ENCODE measurements around the gene LIPC. TPM values are rescaled to one million over a fixed set of nuclear protein-coding genes. Genes with fewer than 3 reads are reported as not detected.
A peak's percentile ranks its signal among the peaks of the same experiment; 100 is the strongest.

The LIPC gene
- total RNA-seq, 1 experiment from 2014 or later = not detected

GRCh38 chr15:58447271-58448010 is 15.7 kb downstream of the LIPC start:
- ChIA-PET POLR2A (ENCODE audit: low non-redundant PET) (no interaction called here), CTCF (no interaction called here)
- no peaks in the 10 kb centered on the region for H3K27me3 ChIP-seq (replicated peaks; ENCODE audit: insufficient read depth, low read depth, low read length, poor library complexity)
- H3K9me3 ChIP-seq (ENCODE audit: low read depth, low read length, poor library complexity, severe bottlenecking) = no peaks in the 10 kb centered on the region
- H3K27ac ChIP-seq (ENCODE audit: low read depth, low read length, poor library complexity, severe bottlenecking) = no peak overlapping the region
- no peaks in the 10 kb centered on the region for H3K36me3 ChIP-seq (ENCODE audit: insufficient read depth, low read length, poor library complexity, severe bottlenecking)
- peak; percentile 11 for DNase-seq (ENCODE audit: low spot score)
- no peaks in the 10 kb centered on the region for H3K4me1 ChIP-seq (ENCODE audit: insufficient read depth, low read length, poor library complexity, severe bottlenecking)
- no peak overlapping the region for H3K4me3 ChIP-seq (ENCODE audit: low read depth, low read length, poor library complexity, severe bottlenecking)
- no TSS peak for BruUV-seq (replicated peaks)
- TF ChIP-seq, protein P1, sequence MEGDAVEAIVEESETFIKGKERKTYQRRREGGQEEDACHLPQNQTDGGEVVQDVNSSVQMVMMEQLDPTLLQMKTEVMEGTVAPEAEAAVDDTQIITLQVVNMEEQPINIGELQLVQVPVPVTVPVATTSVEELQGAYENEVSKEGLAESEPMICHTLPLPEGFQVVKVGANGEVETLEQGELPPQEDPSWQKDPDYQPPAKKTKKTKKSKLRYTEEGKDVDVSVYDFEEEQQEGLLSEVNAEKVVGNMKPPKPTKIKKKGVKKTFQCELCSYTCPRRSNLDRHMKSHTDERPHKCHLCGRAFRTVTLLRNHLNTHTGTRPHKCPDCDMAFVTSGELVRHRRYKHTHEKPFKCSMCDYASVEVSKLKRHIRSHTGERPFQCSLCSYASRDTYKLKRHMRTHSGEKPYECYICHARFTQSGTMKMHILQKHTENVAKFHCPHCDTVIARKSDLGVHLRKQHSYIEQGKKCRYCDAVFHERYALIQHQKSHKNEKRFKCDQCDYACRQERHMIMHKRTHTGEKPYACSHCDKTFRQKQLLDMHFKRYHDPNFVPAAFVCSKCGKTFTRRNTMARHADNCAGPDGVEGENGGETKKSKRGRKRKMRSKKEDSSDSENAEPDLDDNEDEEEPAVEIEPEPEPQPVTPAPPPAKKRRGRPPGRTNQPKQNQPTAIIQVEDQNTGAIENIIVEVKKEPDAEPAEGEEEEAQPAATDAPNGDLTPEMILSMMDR (conservative IDR thresholded peaks at IDR 0.05; ENCODE audit: low read depth, low read length) = no peak
- TF ChIP-seq EZH2 (IDR thresholded peaks at IDR 0.05; ENCODE audit: borderline replicate concordance, low read depth, low read length, poor library complexity, severe bottlenecking) = no peak
- intact Hi-C loops (cut with micrococcal nuclease; ENCODE audit: unreplicated experiment) = no loop called here

GRCh38 chr15:58448331-58448730 is 16.5 kb downstream of the LIPC start:
- no peaks in the 10 kb centered on the region for H3K4me1 ChIP-seq (ENCODE audit: insufficient read depth, low read length, poor library complexity, severe bottlenecking)
- no peak for TF ChIP-seq EZH2 (IDR thresholded peaks at IDR 0.05; ENCODE audit: borderline replicate concordance, low read depth, low read length, poor library complexity, severe bottlenecking)
- TF ChIP-seq, protein P1 (conservative IDR thresholded peaks at IDR 0.05; ENCODE audit: low read depth, low read length) = no peak
- no peak overlapping the region for H3K27ac ChIP-seq (ENCODE audit: low read depth, low read length, poor library complexity, severe bottlenecking)
- no peaks in the 10 kb centered on the region for H3K27me3 ChIP-seq (replicated peaks; ENCODE audit: insufficient read depth, low read depth, low read length, poor library complexity)
- H3K9me3 ChIP-seq (ENCODE audit: low read depth, low read length, poor library complexity, severe bottlenecking) = no peaks in the 10 kb centered on the region
- BruUV-seq (replicated peaks) = no TSS peak
- CTCF ChIA-PET = no interaction called here
- no peak overlapping the region for H3K4me3 ChIP-seq (ENCODE audit: low read depth, low read length, poor library complexity, severe bottlenecking)
- no peaks in the 10 kb centered on the region for H3K36me3 ChIP-seq (ENCODE audit: insufficient read depth, low read length, poor library complexity, severe bottlenecking)
- POLR2A ChIA-PET (ENCODE audit: low non-redundant PET) = no interaction called here
- intact Hi-C loops (cut with micrococcal nuclease; ENCODE audit: unreplicated experiment) = no loop called here
- no peak for DNase-seq (ENCODE audit: low spot score)

DNA sequence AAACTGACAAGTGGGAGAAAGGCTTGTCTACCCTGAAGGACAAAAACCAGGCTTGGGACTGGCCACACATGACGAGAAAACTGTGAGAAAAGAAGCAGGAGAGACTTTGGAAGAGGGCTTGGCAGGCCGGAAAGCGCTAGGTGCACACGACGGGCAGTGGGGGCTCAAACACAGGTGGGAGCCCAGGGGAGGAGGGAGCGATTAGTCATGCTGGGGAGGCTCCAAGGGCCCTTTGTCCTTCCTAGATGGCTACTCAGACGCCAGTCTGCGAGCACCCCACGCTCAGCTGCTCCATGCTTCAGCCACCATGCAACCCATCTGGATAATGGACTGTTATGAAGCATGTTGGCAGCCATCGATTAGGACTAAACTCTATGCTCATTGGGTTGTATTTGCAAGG is 17.1 kb downstream of the LIPC start:
- intact Hi-C loops (cut with micrococcal nuclease; ENCODE audit: unreplicated experiment) = no loop called here
- Histone ChIP-seq H3K9me3 (ENCODE audit: low read depth, low read length, poor library complexity, severe bottlenecking) (no peaks in the 10 kb centered on the region), H3K27ac (ENCODE audit: low read depth, low read length, poor library complexity, severe bottlenecking) (no peak overlapping the region), H3K4me1 (ENCODE audit: insufficient read depth, low read length, poor library complexity, severe bottlenecking) (no peaks in the 10 kb centered on the region), H3K4me3 (ENCODE audit: low read depth, low read length, poor library complexity, severe bottlenecking) (no peak overlapping the region), H3K27me3 (replicated peaks; ENCODE audit: insufficient read depth, low read depth, low read length, poor library complexity) (no peaks in the 10 kb centered on the region), H3K36me3 (ENCODE audit: insufficient read depth, low read length, poor library complexity, severe bottlenecking) (no peaks in the 10 kb centered on the region)
- ChIA-PET CTCF (no interaction called here), POLR2A (ENCODE audit: low non-redundant PET) (no interaction called here)
- TF ChIP-seq, protein P1 (conservative IDR thresholded peaks at IDR 0.05; ENCODE audit: low read depth, low read length) = no peak
- TF ChIP-seq EZH2 (IDR thresholded peaks at IDR 0.05; ENCODE audit: borderline replicate concordance, low read depth, low read length, poor library complexity, severe bottlenecking) = no peak
- no peak for DNase-seq (ENCODE audit: low spot score)
- no TSS peak for BruUV-seq (replicated peaks)

Data from A673 (cell line).